ENCODE results near the gene KDM4D.

- TF ChIP-seq CTCF (IDR thresholded peaks at IDR 0.05) = no peak
- no peak for TF ChIP-seq POLR2A (IDR thresholded peaks at IDR 0.05)
Measured at GRCh38 chr11:95044010-95044409, 70.5 kb downstream of the KDM4D start.

Measured in esophagus squamous epithelium (tissue), 4 donors.